22Rv1 (cell line): ENCODE results near the gene COMTD1.
"Not testable (repeated sequence)": the region's sequence is repeated elsewhere in the genome, so short reads cannot be mapped to it uniquely, and the experiment has no call there.

Experiments used
- ZFX ChIP-seq: fragments of 450-650 bp; IDR thresholded peaks from 2 replicates; pipeline ENCODE4 v1.6.1; 2017; ENCODE audit warnings: antibody characterized with exemption, borderline replicate concordance
- TF ChIP-seq, protein P1 (sequence below): fragments of 450-650 bp; IDR thresholded peaks from 2 replicates; pipeline ENCODE4 v1.5.1; 2017; ENCODE audit warnings: mild to moderate bottlenecking

DNA sequence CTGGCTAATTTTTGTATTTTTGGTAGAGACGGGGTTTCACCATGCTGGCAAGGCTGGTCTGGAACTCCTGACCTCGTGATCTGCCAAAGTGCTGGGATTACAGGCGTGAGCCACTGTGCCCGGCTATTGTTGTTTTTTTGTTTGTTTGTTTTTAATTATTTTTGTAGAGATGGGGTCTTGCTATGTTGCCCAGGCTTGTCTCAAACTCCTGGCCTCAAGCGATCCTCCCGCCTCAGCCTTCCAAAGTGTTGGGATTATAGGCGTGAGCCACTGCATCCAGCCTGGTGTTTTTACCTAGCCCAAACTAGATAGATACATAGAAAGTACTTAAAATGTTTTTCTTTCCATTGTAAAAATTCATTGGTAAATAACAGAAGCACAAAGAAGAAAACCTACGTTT is 14.3 kb downstream of the COMTD1 start:
- TF ChIP-seq, protein P1, sequence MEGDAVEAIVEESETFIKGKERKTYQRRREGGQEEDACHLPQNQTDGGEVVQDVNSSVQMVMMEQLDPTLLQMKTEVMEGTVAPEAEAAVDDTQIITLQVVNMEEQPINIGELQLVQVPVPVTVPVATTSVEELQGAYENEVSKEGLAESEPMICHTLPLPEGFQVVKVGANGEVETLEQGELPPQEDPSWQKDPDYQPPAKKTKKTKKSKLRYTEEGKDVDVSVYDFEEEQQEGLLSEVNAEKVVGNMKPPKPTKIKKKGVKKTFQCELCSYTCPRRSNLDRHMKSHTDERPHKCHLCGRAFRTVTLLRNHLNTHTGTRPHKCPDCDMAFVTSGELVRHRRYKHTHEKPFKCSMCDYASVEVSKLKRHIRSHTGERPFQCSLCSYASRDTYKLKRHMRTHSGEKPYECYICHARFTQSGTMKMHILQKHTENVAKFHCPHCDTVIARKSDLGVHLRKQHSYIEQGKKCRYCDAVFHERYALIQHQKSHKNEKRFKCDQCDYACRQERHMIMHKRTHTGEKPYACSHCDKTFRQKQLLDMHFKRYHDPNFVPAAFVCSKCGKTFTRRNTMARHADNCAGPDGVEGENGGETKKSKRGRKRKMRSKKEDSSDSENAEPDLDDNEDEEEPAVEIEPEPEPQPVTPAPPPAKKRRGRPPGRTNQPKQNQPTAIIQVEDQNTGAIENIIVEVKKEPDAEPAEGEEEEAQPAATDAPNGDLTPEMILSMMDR, result not testable (repeated sequence)
- not testable (repeated sequence) for TF ChIP-seq ZFX
